ENCODE data around the gene SYNDIG1. TPM values are rescaled to one million over a fixed set of nuclear protein-coding genes. Genes with fewer than 3 reads are reported as not detected.

Gene SYNDIG1
- total RNA-seq, 1 experiment from 2014 or later, result not detected

DNA sequence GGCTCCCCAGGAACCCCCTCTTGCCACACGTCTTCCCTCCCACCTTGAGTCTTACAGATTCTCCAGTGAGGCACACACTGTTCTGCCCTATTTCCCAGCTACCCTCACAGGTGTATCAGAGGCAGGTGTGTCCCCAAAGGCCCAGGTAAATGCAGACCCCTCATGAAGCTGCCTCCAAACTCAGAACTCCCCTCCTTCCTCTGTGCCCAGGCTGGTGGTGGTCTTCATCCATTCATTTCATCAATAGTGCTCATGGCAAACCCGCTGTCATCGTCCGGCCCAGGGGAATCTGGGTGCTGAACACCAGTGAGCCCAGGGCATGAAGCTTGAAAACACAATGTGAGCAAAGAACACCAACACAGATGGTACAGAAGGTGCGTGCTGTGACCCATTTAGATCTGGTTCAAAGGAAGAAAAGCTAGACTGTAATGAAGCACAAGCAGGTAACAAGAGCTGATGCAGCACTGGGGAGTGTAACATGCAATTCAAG, 213.1 kb downstream of the SYNDIG1 start:
- intact Hi-C loops (cut with micrococcal nuclease), result no loop called here
- CTCF ChIA-PET, result no interaction called here
- no peak for DNase-seq
- Histone ChIP-seq H3K9ac (ENCODE audit: low read length) (no peak overlapping the region), H3K9me3 (ENCODE audit: low read length) (no peaks in the 10 kb centered on the region), H3K4me2 (ENCODE audit: low read length) (no peak overlapping the region), H3K9me2 (replicated peaks; ENCODE audit: low read length) (no peaks in the 10 kb centered on the region; the same call in 1 of the 2 replicates), H3K4me3 (ENCODE audit: low read length) (no peak overlapping the region), H3K27me3 (ENCODE audit: low read length) (peaks cover 15% of the 10 kb centered on the region; the same call in 1 of the 2 replicates), H4K20me1 (ENCODE audit: low read length) (no peaks in the 10 kb centered on the region), H3F3A (ENCODE audit: low read length, unreplicated experiment) (no peaks in the 10 kb centered on the region), H3K4me1 (ENCODE audit: insufficient read depth, low read length) (no peaks in the 10 kb centered on the region), H3K27ac (ENCODE audit: low read length) (no peak overlapping the region), H3K79me2 (ENCODE audit: low read length) (no peaks in the 10 kb centered on the region), H2AFZ (ENCODE audit: low read length) (no peak overlapping the region), H3K36me3 (ENCODE audit: low read depth, low read length) (no peaks in the 10 kb centered on the region)
- no peak for ATAC-seq
- TF ChIP-seq EZH2phosphoT487 (IDR thresholded peaks at IDR 0.05; ENCODE audit: borderline replicate concordance, low read length) (no peak), EZH2 (IDR thresholded peaks at IDR 0.05; ENCODE audit: low read length, unreplicated experiment) (no peak)
- TF ChIP-seq, protein P1, sequence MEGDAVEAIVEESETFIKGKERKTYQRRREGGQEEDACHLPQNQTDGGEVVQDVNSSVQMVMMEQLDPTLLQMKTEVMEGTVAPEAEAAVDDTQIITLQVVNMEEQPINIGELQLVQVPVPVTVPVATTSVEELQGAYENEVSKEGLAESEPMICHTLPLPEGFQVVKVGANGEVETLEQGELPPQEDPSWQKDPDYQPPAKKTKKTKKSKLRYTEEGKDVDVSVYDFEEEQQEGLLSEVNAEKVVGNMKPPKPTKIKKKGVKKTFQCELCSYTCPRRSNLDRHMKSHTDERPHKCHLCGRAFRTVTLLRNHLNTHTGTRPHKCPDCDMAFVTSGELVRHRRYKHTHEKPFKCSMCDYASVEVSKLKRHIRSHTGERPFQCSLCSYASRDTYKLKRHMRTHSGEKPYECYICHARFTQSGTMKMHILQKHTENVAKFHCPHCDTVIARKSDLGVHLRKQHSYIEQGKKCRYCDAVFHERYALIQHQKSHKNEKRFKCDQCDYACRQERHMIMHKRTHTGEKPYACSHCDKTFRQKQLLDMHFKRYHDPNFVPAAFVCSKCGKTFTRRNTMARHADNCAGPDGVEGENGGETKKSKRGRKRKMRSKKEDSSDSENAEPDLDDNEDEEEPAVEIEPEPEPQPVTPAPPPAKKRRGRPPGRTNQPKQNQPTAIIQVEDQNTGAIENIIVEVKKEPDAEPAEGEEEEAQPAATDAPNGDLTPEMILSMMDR (conservative IDR thresholded peaks at IDR 0.05; ENCODE audit: low read depth, low read length), result no peak
- POLR2A ChIA-PET (ENCODE audit: unreplicated experiment), result no interaction called here
- BruUV-seq (replicated peaks), result no TSS peak

DNA sequence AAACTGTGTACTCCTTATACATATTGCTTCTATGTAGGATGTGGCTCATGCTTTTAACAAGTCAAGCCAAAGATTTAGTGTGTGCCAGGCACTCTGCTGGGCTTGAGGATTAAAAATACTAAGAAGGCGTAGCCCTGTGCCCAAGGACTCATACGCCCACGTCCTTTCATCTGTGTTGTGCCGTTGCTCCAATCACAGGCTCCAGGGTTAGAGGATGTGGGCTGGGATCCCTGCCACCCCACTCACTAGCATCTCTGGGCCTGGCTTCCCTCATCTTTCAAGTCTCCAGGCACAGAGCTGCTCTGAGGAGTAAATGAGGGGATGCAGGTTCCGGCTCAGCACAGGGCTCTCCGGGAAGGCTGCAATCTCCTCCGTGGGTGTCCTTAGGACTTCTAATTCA, 214.2 kb downstream of the SYNDIG1 start:
- Histone ChIP-seq H3K4me2 (ENCODE audit: low read length) (no peak overlapping the region), H3F3A (ENCODE audit: low read length, unreplicated experiment) (no peaks in the 10 kb centered on the region), H2AFZ (ENCODE audit: low read length) (no peak overlapping the region), H3K9me3 (ENCODE audit: low read length) (no peaks in the 10 kb centered on the region), H4K20me1 (ENCODE audit: low read length) (no peaks in the 10 kb centered on the region), H3K9ac (ENCODE audit: low read length) (no peak overlapping the region), H3K4me3 (ENCODE audit: low read length) (no peak overlapping the region), H3K79me2 (ENCODE audit: low read length) (no peaks in the 10 kb centered on the region), H3K27me3 (ENCODE audit: low read length) (peaks cover 18% of the 10 kb centered on the region; the same call in 1 of the 2 replicates), H3K36me3 (ENCODE audit: low read depth, low read length) (no peaks in the 10 kb centered on the region), H3K9me2 (replicated peaks; ENCODE audit: low read length) (no peaks in the 10 kb centered on the region; the same call in 1 of the 2 replicates), H3K4me1 (ENCODE audit: insufficient read depth, low read length) (no peaks in the 10 kb centered on the region), H3K27ac (ENCODE audit: low read length) (no peak overlapping the region)
- no peak for ATAC-seq
- CTCF ChIA-PET, result no interaction called here
- no peak for DNase-seq
- BruUV-seq (replicated peaks), result no TSS peak
- TF ChIP-seq, protein P1 (conservative IDR thresholded peaks at IDR 0.05; ENCODE audit: low read depth, low read length), result no peak
- TF ChIP-seq EZH2phosphoT487 (IDR thresholded peaks at IDR 0.05; ENCODE audit: borderline replicate concordance, low read length) (no peak), EZH2 (IDR thresholded peaks at IDR 0.05; ENCODE audit: low read length, unreplicated experiment) (no peak)
- POLR2A ChIA-PET (ENCODE audit: unreplicated experiment), result no interaction called here
- intact Hi-C loops (cut with micrococcal nuclease), result no loop called here

DNA sequence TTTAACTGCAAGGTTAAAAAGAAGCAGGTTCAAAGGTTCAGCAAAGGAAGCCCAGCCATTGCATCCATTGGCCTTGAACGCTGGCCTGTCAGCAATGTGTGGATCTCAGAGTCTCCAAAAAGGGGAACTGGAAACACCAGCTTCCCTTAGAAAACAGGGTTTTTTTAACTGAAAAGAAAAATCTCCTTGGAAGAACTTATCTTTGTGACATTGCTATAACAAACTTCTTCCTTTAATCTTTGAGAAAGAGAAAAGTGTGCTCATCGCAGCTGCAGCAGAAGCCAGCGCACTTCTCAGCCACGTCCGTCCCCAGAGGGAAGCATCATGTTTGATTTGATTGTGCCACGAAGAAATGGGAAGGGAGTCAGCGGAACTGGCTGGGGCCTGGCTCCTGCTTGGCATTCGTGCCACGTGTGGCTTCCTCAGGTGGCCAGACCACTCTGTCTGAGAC, 215.0 kb downstream of the SYNDIG1 start:
- intact Hi-C loops (cut with micrococcal nuclease), result no loop called here
- no peak for ATAC-seq
- Histone ChIP-seq H3K36me3 (ENCODE audit: low read depth, low read length) (no peaks in the 10 kb centered on the region), H3K4me1 (ENCODE audit: insufficient read depth, low read length) (no peaks in the 10 kb centered on the region), H3K4me3 (ENCODE audit: low read length) (no peak overlapping the region), H3K9ac (ENCODE audit: low read length) (no peak overlapping the region), H3K79me2 (ENCODE audit: low read length) (no peaks in the 10 kb centered on the region), H3K27ac (ENCODE audit: low read length) (no peak overlapping the region), H3F3A (ENCODE audit: low read length, unreplicated experiment) (no peaks in the 10 kb centered on the region), H3K4me2 (ENCODE audit: low read length) (no peak overlapping the region), H3K9me3 (ENCODE audit: low read length) (no peaks in the 10 kb centered on the region), H2AFZ (ENCODE audit: low read length) (no peak overlapping the region), H4K20me1 (ENCODE audit: low read length) (no peaks in the 10 kb centered on the region), H3K9me2 (replicated peaks; ENCODE audit: low read length) (no peaks in the 10 kb centered on the region; the same call in 1 of the 2 replicates), H3K27me3 (ENCODE audit: low read length) (peaks cover 25% of the 10 kb centered on the region)
- no peak for DNase-seq
- no peak for TF ChIP-seq EZH2 (IDR thresholded peaks at IDR 0.05; ENCODE audit: low read length, unreplicated experiment)
- TF ChIP-seq EZH2phosphoT487 (IDR thresholded peaks at IDR 0.05; ENCODE audit: borderline replicate concordance, low read length), result no peak
- TF ChIP-seq, protein P1 (conservative IDR thresholded peaks at IDR 0.05; ENCODE audit: low read depth, low read length), result no peak
- POLR2A ChIA-PET (ENCODE audit: unreplicated experiment), result no interaction called here
- CTCF ChIA-PET, result interaction anchor here (0.5 kb wide), 1 partner anchor 579 kb away, joined by 3 read pairs; no protein-coding TSS in a partner anchor
- BruUV-seq (replicated peaks), result no TSS peak

Data from PC-3 (cell line).